ENCODE measurements around the gene ATP11A.

- TF ChIP-seq, protein P1, sequence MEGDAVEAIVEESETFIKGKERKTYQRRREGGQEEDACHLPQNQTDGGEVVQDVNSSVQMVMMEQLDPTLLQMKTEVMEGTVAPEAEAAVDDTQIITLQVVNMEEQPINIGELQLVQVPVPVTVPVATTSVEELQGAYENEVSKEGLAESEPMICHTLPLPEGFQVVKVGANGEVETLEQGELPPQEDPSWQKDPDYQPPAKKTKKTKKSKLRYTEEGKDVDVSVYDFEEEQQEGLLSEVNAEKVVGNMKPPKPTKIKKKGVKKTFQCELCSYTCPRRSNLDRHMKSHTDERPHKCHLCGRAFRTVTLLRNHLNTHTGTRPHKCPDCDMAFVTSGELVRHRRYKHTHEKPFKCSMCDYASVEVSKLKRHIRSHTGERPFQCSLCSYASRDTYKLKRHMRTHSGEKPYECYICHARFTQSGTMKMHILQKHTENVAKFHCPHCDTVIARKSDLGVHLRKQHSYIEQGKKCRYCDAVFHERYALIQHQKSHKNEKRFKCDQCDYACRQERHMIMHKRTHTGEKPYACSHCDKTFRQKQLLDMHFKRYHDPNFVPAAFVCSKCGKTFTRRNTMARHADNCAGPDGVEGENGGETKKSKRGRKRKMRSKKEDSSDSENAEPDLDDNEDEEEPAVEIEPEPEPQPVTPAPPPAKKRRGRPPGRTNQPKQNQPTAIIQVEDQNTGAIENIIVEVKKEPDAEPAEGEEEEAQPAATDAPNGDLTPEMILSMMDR (IDR thresholded peaks at IDR 0.05; ENCODE audit: borderline replicate concordance, extremely low read depth, low read length, poor library complexity, severe bottlenecking): no peak
- TF ChIP-seq EZH2 (IDR thresholded peaks at IDR 0.05; ENCODE audit: borderline replicate concordance, low read depth, low read length, severe bottlenecking): no peak
Measured at GRCh38 chr13:112765731-112766130, 75.9 kb downstream of the ATP11A start.

All from DND-41 (cell line).